Stimulated activated CD4-positive, alpha-beta T cell treated with anti-CD3 and anti-CD28 coated beads, Interleukin-2, amount 100 ng/mL, for 4 hours (primary cell): ENCODE data around the gene MYH11.
"Not testable (repeated sequence)": the region's sequence is repeated elsewhere in the genome, so short reads cannot be mapped to it uniquely, and the experiment has no call there.

Experiments
- DNase-seq: peaks from one replicate; pipeline ENCODE4 v3.0.0-alpha.2; 2020; ENCODE audit warnings: low read depth

Gene MYH11

GRCh38 chr16:15809297-15809696 is 47.5 kb downstream of the MYH11 start:
- DNase-seq, result not testable (repeated sequence)

- no peak for DNase-seq
Measured at GRCh38 chr16:15808071-15808470, 48.8 kb downstream of the MYH11 start.

- no peak for DNase-seq
Measured at GRCh38 chr16:15807603-15808009, 49.2 kb downstream of the MYH11 start.

GRCh38 chr16:15803618-15804017 is 53.2 kb downstream of the MYH11 start:
- DNase-seq, result no peak

GRCh38 chr16:15799851-15800495 is 56.9 kb downstream of the MYH11 start:
- DNase-seq, result no peak

GRCh38 chr16:15798671-15799070 is 58.2 kb downstream of the MYH11 start:
- no peak for DNase-seq

GRCh38 chr16:15796885-15797284 is 59.9 kb downstream of the MYH11 start:
- no peak for DNase-seq

GRCh38 chr16:15795615-15796014 is 61.2 kb downstream of the MYH11 start:
- no peak for DNase-seq

- no peak for DNase-seq
Measured at GRCh38 chr16:15792563-15792971, 64.3 kb downstream of the MYH11 start.

- no peak for DNase-seq
Measured at GRCh38 chr16:15790458-15790857, 66.4 kb downstream of the MYH11 start.

- DNase-seq, result not testable (repeated sequence)
Measured at GRCh38 chr16:15789816-15790215, 67.0 kb downstream of the MYH11 start.

GRCh38 chr16:15788846-15789239 is 68.0 kb downstream of the MYH11 start:
- DNase-seq, result no peak

GRCh38 chr16:15786501-15786900 is 70.3 kb downstream of the MYH11 start:
- no peak for DNase-seq

GRCh38 chr16:15785386-15786059 is 71.3 kb downstream of the MYH11 start:
- no peak for DNase-seq

- DNase-seq, result no peak
Measured at GRCh38 chr16:15783985-15784384, 72.8 kb downstream of the MYH11 start.

- DNase-seq, result no peak
Measured at GRCh38 chr16:15782573-15783365, 74.1 kb downstream of the MYH11 start.

- no peak for DNase-seq
Measured at GRCh38 chr16:15781650-15782049, 75.2 kb downstream of the MYH11 start.

GRCh38 chr16:15780805-15781204 is 76.0 kb downstream of the MYH11 start:
- no peak for DNase-seq

- no peak for DNase-seq
Measured at GRCh38 chr16:15779664-15780351, 77.0 kb downstream of the MYH11 start.

- DNase-seq, result no peak
Measured at GRCh38 chr16:15778999-15779614, 77.7 kb downstream of the MYH11 start.

- DNase-seq, result no peak
Measured at GRCh38 chr16:15778204-15778743, 78.6 kb downstream of the MYH11 start.
